ENCODE results near the gene SLC22A3.

GRCh38 chr6:160445130-160445529 lies 97.0 kb downstream of the SLC22A3 start:
- TF ChIP-seq FOXA1 (IDR thresholded peaks at IDR 0.05): no peak
- no peak for TF ChIP-seq SUZ12 (IDR thresholded peaks at IDR 0.05)
- TF ChIP-seq SP1 (IDR thresholded peaks at IDR 0.05): no peak
- no peak for TF ChIP-seq BHLHE40 (IDR thresholded peaks at IDR 0.05; ENCODE audit: borderline replicate concordance)
- no peak for TF ChIP-seq FOXK2 (IDR thresholded peaks at IDR 0.05)
- TF ChIP-seq, protein P1, sequence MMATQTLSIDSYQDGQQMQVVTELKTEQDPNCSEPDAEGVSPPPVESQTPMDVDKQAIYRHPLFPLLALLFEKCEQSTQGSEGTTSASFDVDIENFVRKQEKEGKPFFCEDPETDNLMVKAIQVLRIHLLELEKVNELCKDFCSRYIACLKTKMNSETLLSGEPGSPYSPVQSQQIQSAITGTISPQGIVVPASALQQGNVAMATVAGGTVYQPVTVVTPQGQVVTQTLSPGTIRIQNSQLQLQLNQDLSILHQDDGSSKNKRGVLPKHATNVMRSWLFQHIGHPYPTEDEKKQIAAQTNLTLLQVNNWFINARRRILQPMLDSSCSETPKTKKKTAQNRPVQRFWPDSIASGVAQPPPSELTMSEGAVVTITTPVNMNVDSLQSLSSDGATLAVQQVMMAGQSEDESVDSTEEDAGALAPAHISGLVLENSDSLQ (IDR thresholded peaks at IDR 0.05): no peak
- TF ChIP-seq ARNT (IDR thresholded peaks at IDR 0.05): no peak
- TF ChIP-seq ELF4 (IDR thresholded peaks at IDR 0.05): no peak
- no peak for TF ChIP-seq LEF1 (IDR thresholded peaks at IDR 0.05; ENCODE audit: borderline replicate concordance)
- TF ChIP-seq ZNF384 (IDR thresholded peaks at IDR 0.05): no peak
